GM12872 (cell line): ENCODE data around the gene NKX3-2.

ENCODE experiments used
- TF ChIP-seq, protein P1 (sequence below): IDR thresholded peaks from 3 replicates; pipeline ENCODE4 v1.5.1; 2011; ENCODE audit warnings: low read depth, mild to moderate bottlenecking, low read length, moderate library complexity; ENCODE audit not compliant: insufficient read depth

The NKX3-2 gene

DNA sequence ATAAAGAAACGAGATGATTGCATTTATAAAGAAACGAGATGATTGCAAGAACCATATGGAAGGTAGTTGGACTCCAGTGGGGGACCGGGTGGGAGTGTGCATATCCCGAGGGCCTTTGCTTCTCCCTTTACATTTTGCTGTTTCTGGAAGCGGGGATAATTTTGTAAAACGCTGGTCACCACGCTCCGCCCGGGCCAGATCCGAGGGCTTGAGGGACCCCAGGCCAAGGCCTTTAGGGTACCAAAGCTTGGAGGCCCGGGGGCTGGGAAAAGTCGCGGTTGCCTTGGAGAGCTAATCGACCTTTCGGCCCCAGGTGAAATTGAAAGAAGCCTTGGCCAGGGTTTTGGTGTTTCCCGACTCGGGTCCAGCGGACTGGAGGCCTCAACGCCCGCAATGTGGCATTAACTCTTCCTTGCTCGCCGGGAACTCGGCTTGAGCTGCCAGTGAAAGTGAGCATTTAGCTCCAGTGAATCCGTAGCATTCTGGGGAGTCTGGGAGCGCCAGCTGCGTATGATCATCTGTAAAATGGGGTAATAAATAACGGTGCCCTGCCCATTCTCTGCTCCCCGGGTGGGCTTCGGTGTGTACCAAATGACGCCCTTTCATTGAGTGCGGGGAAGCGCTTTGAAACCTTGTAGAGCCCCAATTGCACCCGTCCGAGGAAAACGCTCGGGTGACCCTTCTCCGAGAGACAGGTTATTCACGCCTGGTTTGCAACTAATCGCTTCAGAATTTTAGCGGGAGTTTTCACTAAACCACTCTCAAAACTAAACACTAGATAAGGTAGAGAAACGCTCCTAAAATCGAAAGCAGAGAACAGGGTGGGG is 4.5 kb downstream of the NKX3-2 start:
- TF ChIP-seq, protein P1, sequence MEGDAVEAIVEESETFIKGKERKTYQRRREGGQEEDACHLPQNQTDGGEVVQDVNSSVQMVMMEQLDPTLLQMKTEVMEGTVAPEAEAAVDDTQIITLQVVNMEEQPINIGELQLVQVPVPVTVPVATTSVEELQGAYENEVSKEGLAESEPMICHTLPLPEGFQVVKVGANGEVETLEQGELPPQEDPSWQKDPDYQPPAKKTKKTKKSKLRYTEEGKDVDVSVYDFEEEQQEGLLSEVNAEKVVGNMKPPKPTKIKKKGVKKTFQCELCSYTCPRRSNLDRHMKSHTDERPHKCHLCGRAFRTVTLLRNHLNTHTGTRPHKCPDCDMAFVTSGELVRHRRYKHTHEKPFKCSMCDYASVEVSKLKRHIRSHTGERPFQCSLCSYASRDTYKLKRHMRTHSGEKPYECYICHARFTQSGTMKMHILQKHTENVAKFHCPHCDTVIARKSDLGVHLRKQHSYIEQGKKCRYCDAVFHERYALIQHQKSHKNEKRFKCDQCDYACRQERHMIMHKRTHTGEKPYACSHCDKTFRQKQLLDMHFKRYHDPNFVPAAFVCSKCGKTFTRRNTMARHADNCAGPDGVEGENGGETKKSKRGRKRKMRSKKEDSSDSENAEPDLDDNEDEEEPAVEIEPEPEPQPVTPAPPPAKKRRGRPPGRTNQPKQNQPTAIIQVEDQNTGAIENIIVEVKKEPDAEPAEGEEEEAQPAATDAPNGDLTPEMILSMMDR = no peak

DNA sequence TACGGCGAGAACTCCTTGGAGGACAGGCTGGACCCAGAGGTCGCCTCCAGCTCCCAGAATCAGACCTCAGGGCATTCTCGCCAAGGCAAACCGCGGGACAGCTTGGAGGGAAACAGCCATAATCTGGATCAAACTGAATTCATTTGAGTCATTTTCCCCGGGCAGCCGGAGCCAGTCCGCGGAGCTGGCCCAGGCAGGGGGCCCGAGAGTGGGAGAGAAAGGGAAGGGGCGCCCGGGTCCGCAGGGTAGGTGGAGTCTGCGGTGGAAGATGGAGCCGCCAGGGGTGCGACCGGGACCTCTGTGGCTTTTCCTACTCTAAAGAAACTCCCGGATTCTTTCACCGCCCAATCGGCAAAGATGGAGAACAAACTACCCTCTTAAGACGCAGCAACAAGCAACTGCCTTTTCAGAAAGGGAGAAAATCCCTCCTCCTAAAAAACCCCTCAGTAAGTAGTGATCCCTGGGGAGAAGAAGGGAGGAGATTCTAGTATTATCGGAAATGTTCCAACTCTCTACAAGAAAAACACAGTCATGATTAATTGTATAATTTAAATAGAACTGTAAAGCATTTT is 5.2 kb downstream of the NKX3-2 start:
- TF ChIP-seq, protein P1 = no peak

DNA sequence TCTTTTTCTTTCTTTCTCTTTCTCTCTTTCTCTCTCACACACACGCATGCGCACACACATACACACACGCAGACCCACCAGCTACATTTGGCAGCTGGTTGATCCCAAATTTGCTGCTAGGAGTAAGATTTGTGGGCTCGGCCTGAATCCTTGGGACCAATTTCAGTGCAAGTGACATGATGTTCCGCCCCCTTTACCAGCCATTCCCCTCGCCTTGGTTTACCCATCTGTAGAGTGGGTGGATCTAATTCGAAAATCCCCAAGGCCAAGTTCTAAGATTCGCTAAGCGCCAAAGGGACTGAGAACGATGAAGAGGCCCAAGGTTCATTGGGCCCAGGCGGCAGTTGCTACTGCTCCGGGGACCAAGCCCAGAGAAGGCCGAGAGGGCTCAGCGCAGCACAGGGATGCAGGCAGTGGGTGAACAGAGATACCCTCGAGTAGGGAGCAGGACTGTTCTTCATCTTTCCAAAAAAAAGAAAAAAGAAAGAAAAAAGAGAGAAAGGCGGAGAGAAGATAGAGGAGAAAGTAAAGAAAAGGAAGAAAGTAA is 5.8 kb downstream of the NKX3-2 start:
- TF ChIP-seq, protein P1 = no peak

DNA sequence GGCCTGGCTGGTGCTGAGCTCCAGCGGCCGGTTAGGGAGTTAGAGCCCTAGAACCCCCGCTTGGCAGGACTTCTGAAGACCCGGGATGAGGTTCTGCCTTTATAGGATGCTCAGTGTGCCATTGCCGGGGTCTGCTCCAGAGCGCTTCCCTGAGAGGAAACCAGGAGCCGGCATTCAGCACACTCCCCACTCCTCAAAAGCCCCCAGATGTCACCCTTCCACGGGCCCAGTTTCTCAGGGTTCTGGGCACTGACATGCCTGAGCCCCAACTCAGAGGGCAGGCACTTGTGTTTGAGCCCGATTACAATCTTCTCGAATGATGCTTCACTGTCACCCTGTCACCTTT is 6.5 kb downstream of the NKX3-2 start:
- TF ChIP-seq, protein P1 = no peak

DNA sequence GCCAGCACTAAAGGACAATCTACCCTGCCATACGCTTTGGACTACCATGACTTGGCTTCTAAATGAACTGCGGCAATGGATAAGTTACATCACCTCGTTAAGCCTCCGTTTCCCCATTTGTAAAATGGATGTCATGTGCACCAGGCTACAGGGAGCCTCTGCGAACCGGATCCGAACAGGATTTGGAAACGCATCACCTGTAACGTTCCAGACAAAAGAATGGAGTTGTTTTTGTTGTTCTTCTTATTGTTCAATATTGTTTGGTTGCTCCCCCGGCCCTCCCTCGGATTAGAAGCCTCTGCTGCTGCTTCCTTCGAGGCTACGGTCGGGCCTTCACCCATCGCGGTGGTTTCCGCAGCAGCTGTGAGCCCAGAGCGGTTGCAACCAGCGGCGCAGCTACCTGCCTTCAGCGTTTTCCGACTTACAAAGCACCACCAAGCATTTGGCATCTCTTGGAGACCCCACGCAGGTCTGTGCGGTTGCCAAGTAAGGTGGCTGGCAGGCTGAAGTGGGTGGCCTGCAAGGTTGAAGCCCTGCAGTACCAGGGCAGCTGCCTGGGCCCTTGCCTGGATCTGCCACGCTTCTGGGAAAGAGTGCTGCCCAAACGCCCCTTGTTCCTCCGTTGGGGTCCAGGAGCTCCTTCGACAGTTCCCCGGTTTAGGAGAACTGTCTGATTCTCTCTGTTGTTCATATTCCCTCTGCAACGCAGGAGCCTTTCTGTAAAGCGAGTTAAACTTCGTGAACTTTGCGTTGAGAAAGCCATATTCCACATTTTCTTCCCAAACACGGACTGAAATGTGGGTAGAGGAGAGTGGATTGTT is 7.1 kb downstream of the NKX3-2 start:
- TF ChIP-seq, protein P1 = no peak

DNA sequence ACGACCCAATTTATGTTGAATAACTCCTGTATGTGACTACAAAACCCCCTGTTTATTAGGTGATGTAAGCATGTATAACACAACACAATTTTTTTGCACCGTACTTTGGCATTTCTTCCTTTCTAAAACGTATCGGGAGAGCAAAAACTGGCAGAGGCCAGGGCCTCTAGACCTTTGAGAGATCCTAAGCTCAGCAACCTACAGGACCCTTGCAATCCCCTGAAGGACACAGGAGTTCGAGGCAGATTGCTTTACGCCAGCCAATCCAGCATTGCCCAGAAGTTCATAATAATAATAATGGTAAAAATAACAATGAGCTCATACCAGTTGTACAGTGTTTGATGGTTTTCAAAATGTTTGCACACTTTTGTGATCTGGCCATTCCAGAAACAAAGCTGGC is 7.7 kb downstream of the NKX3-2 start:
- TF ChIP-seq, protein P1 = no peak
